Large intestine (tissue), 3 donors: Measurements from ENCODE around the gene STPG4. TPM values are rescaled to one million over a fixed set of nuclear protein-coding genes. Genes with fewer than 3 reads are reported as not detected.
"Not testable (repeated sequence)": the region's sequence is repeated elsewhere in the genome, so short reads cannot be mapped to it uniquely, and the experiment has no call there.

Experiments
- DNase-seq, 2 donors: peaks; one replicate each; pipeline versions ENCODE4 v3.0.0 to v3.0.0-alpha.2; 2013
- H3K27ac ChIP-seq: one replicate; pipeline ENCODE4 v1.5.1; 2013; ENCODE audit warnings: low read length
- H3K27me3 ChIP-seq: 2 replicates; pipeline ENCODE4 v1.6.1; 2013; ENCODE audit warnings: low read length; ENCODE audit not compliant: control insufficient read depth, insufficient read depth
- H3K36me3 ChIP-seq: 2 replicates; pipeline ENCODE4 v1.6.1; 2013; ENCODE audit warnings: low read length; ENCODE audit not compliant: control insufficient read depth, insufficient read depth
- H3K4me1 ChIP-seq: one replicate; pipeline ENCODE4 v1.6.1; 2013; ENCODE audit warnings: low read length; ENCODE audit not compliant: control insufficient read depth, insufficient read depth
- H3K4me3 ChIP-seq: one replicate; pipeline ENCODE4 v1.5.1; 2013; ENCODE audit warnings: low read length
- H3K9me3 ChIP-seq: one replicate; pipeline ENCODE4 v1.6.1; 2013; ENCODE audit warnings: mild to moderate bottlenecking, low read depth, low read length, moderate library complexity; ENCODE audit not compliant: control insufficient read depth
- WGBS: methylation state at CpG from one replicate; pipeline ENCODE4 v1.1.5; 2013; ENCODE audit warnings: low lambda C conversion rate; ENCODE audit not compliant: insufficient coverage; 5-methylcytosine and 5-hydroxymethylcytosine counted together
- polyA plus RNA-seq: library from polyadenylated mRNA; unstranded; fragments of 120-200 nt; gene quantifications from one replicate; pipeline ENCODE4 v1.2.1, GENCODE V29; 2013

The STPG4 gene
- polyA plus RNA-seq, 1 donor = 0.18 TPM

GRCh38 chr2:47174733-47175361 lies 19.7 kb upstream of the STPG4 start:
- peak; percentile 73 to 84 for DNase-seq
- H3K27ac ChIP-seq = peak overlapping the region; percentile 92
- peaks cover 20% of the 10 kb centered on the region for H3K4me1 ChIP-seq
- peaks cover 9% of the 10 kb centered on the region for H3K36me3 ChIP-seq
- H3K4me3 ChIP-seq = peak overlapping the region; percentile 70
- 0% methylated on average over 1 of the region's 15 CpGs for WGBS
- no peaks in the 10 kb centered on the region for H3K9me3 ChIP-seq
- no peaks in the 10 kb centered on the region for H3K27me3 ChIP-seq

DNA sequence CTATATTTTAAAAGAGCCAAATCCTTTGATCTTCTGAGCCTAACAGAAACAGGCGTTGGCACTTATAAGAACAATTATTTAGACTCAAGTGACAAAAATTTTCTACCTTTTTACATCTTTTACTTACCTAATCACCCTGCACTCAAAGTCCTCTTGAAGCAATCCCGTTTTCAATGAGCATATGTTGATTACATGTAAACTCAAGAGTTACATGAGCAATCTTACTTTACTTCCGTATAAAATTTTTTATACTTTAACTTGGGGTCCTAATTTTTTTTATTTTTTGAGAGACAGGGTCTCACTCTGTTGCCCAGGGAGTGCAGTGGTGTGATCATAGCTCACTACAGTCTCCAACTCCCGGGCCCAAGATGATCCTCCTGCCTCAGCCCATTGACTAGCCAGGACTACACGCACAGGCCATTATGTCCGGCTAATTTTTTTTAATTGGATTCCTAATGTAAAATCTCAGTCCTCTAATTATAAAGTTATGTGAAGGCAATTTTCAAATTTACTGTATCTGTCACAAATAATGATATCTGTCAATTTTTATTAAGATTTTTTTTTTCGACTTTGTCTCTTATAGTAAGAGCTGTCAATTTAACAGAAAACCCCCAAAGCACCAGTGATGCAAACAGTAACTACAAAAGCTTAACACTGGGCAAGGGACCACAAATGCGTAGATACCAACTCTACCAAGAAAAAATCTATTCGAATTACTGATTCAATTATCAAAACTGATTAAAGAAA lies 19.1 kb upstream of the STPG4 start:
- peaks cover 20% of the 10 kb centered on the region for H3K4me1 ChIP-seq
- peaks cover 10% of the 10 kb centered on the region for H3K36me3 ChIP-seq
- peak overlapping the region; percentile 70 for H3K4me3 ChIP-seq
- DNase-seq = peak; percentile 19 to 58
- no peaks in the 10 kb centered on the region for H3K27me3 ChIP-seq
- 7% methylated on average over 4 of the region's 9 CpGs for WGBS
- H3K9me3 ChIP-seq = no peaks in the 10 kb centered on the region
- peak overlapping the region; percentile 92 for H3K27ac ChIP-seq

- Histone ChIP-seq H3K4me1 (peaks cover 20% of the 10 kb centered on the region), H3K27ac (peak overlapping the region; percentile 92), H3K4me3 (peak overlapping the region; percentile 70), H3K36me3 (peaks cover 20% of the 10 kb centered on the region), H3K9me3 (no peaks in the 10 kb centered on the region), H3K27me3 (no peaks in the 10 kb centered on the region)
- no CpG with 5 or more reads among the region's 3 CpGs for WGBS
- DNase-seq = no peak
Observed at GRCh38 chr2:47172922-47173695, 18.0 kb upstream of the STPG4 start.

DNA sequence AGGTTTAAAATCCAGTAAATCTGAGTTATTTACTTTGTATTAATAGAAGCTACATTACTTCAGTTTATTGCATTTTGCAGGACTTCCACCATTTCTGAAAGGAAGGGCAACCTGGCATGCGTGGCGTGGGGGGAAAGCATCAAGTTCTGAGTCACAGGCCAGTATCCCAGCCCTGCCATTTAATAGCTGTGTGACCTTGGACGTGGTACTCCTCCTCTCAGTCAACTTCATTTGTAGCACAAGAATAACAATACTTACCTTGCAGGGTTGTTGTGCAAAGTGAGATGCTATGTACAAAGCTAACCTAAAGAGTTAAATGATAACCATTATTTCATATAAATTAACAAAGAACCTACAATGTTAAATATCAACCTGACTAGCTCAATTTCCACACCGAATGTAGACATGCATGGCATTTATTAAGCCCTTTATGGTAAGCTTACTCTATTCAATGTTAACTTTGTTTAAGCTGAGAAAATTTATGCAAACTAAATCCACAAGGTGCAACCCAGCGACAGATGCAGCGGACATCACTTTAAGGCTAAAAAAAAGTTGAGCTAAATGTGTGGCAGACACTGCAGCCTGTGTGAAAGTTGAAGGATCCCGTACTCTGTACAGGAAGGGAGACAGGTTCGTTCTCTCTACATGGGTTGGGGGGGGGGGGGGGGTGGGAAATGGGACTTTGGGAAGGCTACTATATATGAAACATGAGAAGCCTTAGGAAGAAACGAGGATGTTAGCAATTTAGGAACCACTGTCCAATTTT lies 17.2 kb upstream of the STPG4 start:
- peaks cover 27% of the 10 kb centered on the region for H3K36me3 ChIP-seq
- H3K4me3 ChIP-seq = no peak overlapping the region
- no peaks in the 10 kb centered on the region for H3K27me3 ChIP-seq
- H3K27ac ChIP-seq = peak overlapping the region; percentile 92
- H3K9me3 ChIP-seq = no peaks in the 10 kb centered on the region
- H3K4me1 ChIP-seq = peaks cover 13% of the 10 kb centered on the region
- 55% methylated on average over 2 of the region's 9 CpGs for WGBS
- peak in 1 of 2 donors; percentile 42 for DNase-seq

DNA sequence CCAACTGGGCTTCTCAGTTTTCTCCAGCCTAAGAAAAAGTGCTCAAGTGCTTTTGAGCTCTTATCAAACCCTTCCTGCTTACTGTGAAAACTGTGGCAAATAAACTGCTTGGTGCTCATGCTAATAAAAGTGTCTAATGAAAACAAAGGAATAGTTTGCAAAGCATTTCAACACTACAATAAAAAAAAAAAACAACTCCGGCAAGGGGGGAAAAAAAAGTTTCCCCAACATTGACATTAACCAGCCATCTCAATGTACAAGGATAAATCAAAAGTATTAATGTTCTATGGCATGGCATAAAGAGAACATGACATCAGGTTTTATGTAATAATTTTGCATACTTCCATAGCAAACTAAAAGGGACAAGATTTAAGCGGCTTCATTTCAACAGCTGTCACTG lies 14.7 kb upstream of the STPG4 start:
- WGBS = 80% methylated on average over 1 of the region's 2 CpGs
- Histone ChIP-seq H3K9me3 (no peaks in the 10 kb centered on the region), H3K4me3 (no peak overlapping the region), H3K27ac (no peak overlapping the region), H3K36me3 (peaks cover 38% of the 10 kb centered on the region), H3K27me3 (no peaks in the 10 kb centered on the region), H3K4me1 (peaks cover 13% of the 10 kb centered on the region)
- no peak for DNase-seq

- Histone ChIP-seq H3K36me3 (peaks cover 38% of the 10 kb centered on the region), H3K4me1 (peaks cover 13% of the 10 kb centered on the region)
- WGBS = 43% methylated on average over 1 of the region's 8 CpGs
- H3K27me3 ChIP-seq, H3K9me3 ChIP-seq, H3K27ac ChIP-seq, H3K4me3 ChIP-seq, DNase-seq: not testable (repeated sequence)
Observed at GRCh38 chr2:47168895-47169294, 13.8 kb upstream of the STPG4 start.

DNA sequence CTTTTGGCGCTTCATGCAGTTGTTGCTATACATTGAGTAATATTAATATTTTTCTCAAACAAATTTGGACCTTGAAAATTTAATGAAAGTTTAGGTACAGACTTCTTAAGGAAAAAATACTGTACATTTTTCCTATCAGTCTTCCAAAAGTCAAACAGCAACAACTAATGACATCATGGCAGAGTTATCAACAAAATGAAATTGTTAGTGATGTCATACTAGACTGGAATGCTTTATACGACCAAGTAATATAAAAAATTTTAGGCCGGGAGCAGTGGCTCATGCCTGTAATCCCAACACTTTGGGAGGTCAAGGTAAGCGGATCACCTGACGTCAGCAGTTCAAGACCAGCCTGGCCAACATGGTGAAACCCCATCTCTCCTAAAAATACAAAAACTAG lies 12.0 kb upstream of the STPG4 start:
- no peak overlapping the region for H3K27ac ChIP-seq
- peaks cover 37% of the 10 kb centered on the region for H3K36me3 ChIP-seq
- H3K4me1 ChIP-seq = peaks cover 7% of the 10 kb centered on the region

DNA sequence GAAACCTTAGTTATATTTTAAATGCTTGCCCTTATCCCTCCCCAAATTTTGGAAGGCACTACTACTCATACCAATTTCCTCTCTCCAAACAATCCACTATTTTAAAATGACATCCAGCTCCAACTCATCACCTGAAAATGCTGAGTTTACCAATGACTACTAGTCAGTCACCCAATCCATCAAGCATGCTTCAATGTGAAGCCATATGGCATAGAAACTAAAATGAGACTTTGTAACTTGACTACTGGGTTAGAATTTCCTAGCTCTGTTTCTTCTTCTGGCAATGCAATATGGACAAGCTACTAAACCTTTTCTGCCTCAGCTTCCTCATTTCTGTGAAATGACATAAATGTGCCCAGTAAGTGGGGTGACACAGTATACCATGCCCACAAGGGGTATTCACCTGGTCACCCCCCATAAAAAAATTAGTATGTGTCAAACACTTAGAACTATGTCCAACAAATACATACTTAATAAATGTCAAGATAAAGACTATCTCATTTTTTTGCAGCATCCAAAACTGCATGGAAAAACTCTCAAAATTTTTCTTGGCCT lies 10.0 kb upstream of the STPG4 start:
- H3K27ac ChIP-seq = no peak overlapping the region
- H3K27me3 ChIP-seq = no peaks in the 10 kb centered on the region
- no peak overlapping the region for H3K4me3 ChIP-seq
- DNase-seq = no peak
- peaks cover 2% of the 10 kb centered on the region for H3K9me3 ChIP-seq
- no peaks in the 10 kb centered on the region for H3K4me1 ChIP-seq
- peaks cover 47% of the 10 kb centered on the region for H3K36me3 ChIP-seq

More for the DNA sequence above, 12.0 kb upstream of the STPG4 start:
- no peak overlapping the region for H3K4me3 ChIP-seq
- no peaks in the 10 kb centered on the region for H3K9me3 ChIP-seq
- H3K27me3 ChIP-seq = no peaks in the 10 kb centered on the region
- no peak for DNase-seq
- no CpG with 5 or more reads among the region's 5 CpGs for WGBS

DNA sequence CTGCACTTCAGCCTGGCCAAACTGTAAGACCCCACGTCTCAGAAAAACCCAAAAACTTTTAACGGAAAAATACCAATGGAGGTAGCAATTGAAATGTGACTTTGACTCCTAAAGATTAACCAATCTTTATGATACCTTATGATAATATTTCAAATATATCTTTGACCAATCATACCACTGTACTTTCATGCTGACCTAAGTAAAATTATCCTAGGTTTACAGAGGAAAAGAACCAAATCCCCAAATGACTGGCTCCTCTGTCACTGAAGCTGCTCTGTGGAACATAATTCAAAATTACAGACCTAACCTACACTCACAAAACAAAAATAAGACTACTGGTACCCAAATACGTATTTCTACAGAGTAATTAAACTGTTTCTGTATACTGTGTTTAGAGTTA lies 7.7 kb upstream of the STPG4 start:
- 100% methylated on average over 1 of the region's 3 CpGs for WGBS
- Histone ChIP-seq H3K36me3 (peaks cover 54% of the 10 kb centered on the region), H3K27me3 (no peaks in the 10 kb centered on the region), H3K9me3 (peaks cover 2% of the 10 kb centered on the region), H3K27ac (peak overlapping the region; percentile 18), H3K4me3 (no peak overlapping the region), H3K4me1 (no peaks in the 10 kb centered on the region)
- DNase-seq = no peak

- H3K4me1 ChIP-seq = no peaks in the 10 kb centered on the region
- 100% methylated on average over 1 of the region's 3 CpGs for WGBS
- peaks cover 46% of the 10 kb centered on the region for H3K36me3 ChIP-seq
- H3K27me3 ChIP-seq = no peaks in the 10 kb centered on the region
- DNase-seq = no peak
- no peak overlapping the region for H3K4me3 ChIP-seq
- H3K27ac ChIP-seq = no peak overlapping the region
- peaks cover 2% of the 10 kb centered on the region for H3K9me3 ChIP-seq
Observed at GRCh38 chr2:47161475-47161874, 6.4 kb upstream of the STPG4 start.
